ENCODE results near the gene GRIP2. TPM values are rescaled to one million over a fixed set of nuclear protein-coding genes. Genes with fewer than 3 reads are reported as not detected.
"Not testable (repeated sequence)": the region's sequence is repeated elsewhere in the genome, so short reads cannot be mapped to it uniquely, and the experiment has no call there.

Gene GRIP2
- total and polyA plus RNA-seq, 9 of the 15 experiments (the other 6 are each of a cell fraction or from before 2014, with no cell fraction given), result 0.01 TPM; not detected in 7

DNA sequence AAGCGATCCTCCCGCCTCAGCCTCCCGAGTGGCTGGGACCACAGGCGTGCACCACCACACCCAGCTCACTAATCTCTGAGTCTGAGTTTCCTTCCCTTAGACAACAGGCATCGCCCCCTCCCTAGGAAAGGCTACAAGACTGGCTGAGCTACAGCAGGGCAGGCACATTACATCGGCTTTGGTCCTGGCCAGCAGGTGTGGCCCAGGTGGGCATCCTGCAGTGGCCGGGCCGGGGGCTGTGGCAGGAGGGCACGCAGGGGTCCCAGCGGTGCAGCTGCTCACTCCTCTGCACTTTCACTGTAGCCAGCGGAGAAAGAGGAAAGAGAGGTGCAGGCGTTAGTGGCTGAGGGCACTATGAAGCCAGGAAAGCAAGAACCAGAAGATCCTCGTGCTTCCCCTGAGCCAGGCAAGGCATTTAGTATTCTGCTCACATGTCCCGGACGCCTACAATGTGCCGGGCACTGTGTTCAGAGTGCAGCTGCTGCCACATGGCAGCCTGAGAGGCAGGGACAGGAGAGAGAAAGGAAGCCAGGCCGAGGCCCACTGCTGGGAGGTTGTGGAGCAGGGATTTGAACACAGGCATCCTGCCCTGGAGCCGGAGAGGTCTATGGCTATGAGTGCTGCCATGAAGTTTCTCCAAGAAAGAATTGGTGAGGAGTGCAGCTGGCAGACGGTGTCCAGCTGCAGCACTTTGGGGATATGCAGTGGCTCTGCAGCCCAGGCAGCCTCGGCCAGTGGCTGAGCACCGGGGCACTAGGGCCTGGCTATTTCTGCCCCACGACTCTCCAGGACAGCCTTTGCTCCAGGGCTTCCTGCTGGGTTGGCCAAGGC lies 22.3 kb downstream of the GRIP2 start (continued):
- no peak for TF ChIP-seq PYGO2 (tag; IDR thresholded peaks at IDR 0.05)
- TF ChIP-seq ZNF121 (CRISPR knock-in tag; conservative IDR thresholded peaks at IDR 0.05), result no peak

DNA sequence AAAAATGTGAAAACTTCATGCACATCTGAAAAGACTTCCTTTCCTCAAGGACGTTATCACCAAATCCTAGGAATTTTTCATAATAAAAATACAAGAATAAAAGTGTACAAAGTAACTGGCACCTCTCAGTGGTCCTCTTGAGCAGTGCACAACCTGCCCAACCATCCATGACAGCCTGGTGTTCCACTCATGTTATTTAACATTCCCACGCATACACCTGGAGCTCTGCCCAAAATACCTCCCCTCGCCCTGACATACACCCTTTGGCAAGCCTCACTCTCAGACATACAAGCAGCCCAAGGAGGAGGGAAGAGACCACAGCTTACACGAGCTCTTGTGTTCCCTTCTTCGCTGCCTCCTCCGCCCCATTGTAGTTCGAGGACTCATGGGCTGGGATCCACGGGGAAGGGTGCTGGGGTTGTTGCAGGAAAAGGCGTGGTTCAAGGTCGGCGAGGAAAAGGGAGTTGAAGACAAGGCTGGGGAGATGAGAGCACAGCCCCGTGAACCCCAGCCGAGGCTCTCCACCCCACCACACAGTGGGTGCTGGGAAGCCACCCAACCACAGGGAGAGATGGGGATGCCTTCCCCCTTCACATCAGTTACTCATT lies 23.3 kb downstream of the GRIP2 start:
- no peak for DNase-seq (ENCODE audit: extremely low read depth in 1 of 4, low spot score in 3 of 4)
- WGBS (ENCODE audit: insufficient coverage, low coverage, missing lambda C conversion rate), result 4% methylated on average over 13 of the region's 13 CpGs
- H3K9ac ChIP-seq (ENCODE audit: insufficient read depth in 1 of 2, low read depth in 2 of 2, low read length in 2 of 2), result no peak overlapping the region
- BruUV-seq (replicated peaks), result no TSS peak
- no peaks in the 10 kb centered on the region for H3K36me3 ChIP-seq (ENCODE audit: control insufficient read depth, insufficient read depth, low read length)
- in situ Hi-C loops (cut with MboI) (loop anchor here (25.0 kb wide), 1 partner anchor 395 kb away; no protein-coding TSS in a partner anchor), intact Hi-C loops (cut with micrococcal nuclease) (no loop called here)
- no peak for ATAC-seq
- no peak overlapping the region for H2AFZ ChIP-seq (ENCODE audit: low read depth, low read length)
- no peak for FAIRE-seq
- no peaks in the 10 kb centered on the region for H3K79me2 ChIP-seq (ENCODE audit: control insufficient read depth, insufficient read depth, low read length)
- no peak overlapping the region for H3K4me2 ChIP-seq (ENCODE audit: insufficient read depth, low read length)
- H4K20me1 ChIP-seq (replicated peaks; ENCODE audit: control insufficient read depth, insufficient read depth, low read length), result peaks cover 13% of the 10 kb centered on the region
- H3K4me1 ChIP-seq (replicated peaks in 1 of 2; ENCODE audit: control insufficient read depth in 2 of 2, insufficient read depth in 2 of 2, low read length in 2 of 2), result peaks cover 0 to 25% of the 10 kb centered on the region in 2 experiments; a peak in 1 of 5 replicates
- no peak overlapping the region for H3K4me3 ChIP-seq
- ChIA-PET POLR2A (interaction anchor here (0.6 kb wide), 2 partner anchors 33 to 1343 kb away, joined by 3 to 4 read pairs; no protein-coding TSS in a partner anchor), CTCF (ENCODE audit: low intra/inter-chr PET ratio) (no interaction called here)
- TF ChIP-seq, protein P1, sequence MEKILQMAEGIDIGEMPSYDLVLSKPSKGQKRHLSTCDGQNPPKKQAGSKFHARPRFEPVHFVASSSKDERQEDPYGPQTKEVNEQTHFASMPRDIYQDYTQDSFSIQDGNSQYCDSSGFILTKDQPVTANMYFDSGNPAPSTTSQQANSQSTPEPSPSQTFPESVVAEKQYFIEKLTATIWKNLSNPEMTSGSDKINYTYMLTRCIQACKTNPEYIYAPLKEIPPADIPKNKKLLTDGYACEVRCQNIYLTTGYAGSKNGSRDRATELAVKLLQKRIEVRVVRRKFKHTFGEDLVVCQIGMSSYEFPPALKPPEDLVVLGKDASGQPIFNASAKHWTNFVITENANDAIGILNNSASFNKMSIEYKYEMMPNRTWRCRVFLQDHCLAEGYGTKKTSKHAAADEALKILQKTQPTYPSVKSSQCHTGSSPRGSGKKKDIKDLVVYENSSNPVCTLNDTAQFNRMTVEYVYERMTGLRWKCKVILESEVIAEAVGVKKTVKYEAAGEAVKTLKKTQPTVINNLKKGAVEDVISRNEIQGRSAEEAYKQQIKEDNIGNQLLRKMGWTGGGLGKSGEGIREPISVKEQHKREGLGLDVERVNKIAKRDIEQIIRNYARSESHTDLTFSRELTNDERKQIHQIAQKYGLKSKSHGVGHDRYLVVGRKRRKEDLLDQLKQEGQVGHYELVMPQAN (IDR thresholded peaks at IDR 0.05; ENCODE audit: borderline replicate concordance), result no peak
- TF ChIP-seq MCM3 (IDR thresholded peaks at IDR 0.05) (no peak), KAT8 (IDR thresholded peaks at IDR 0.05; ENCODE audit: low read depth) (no peak), TFAM (CRISPR knock-in tag; conservative IDR thresholded peaks at IDR 0.05) (no peak), SLC30A9 (CRISPR knock-in tag; IDR thresholded peaks at IDR 0.05) (no peak), TAF1 (IDR thresholded peaks at IDR 0.05; ENCODE audit: control insufficient read depth, extremely low read depth, insufficient read depth, low read length, severe bottlenecking) (no peak), RBM25 (IDR thresholded peaks at IDR 0.05; ENCODE audit: low read depth, low read length, severe bottlenecking) (peak; percentile 55)
- H3K9me3 ChIP-seq (replicated peaks; ENCODE audit: control insufficient read depth, insufficient read depth, low read depth, low read length), result no peaks in the 10 kb centered on the region
- H3K27ac ChIP-seq (ENCODE audit: extremely low read depth, low read depth, low read length), result no peak overlapping the region
- peaks cover 57 to 76% of the 10 kb centered on the region in 2 experiments for H3K27me3 ChIP-seq (ENCODE audit: control insufficient read depth in 2 of 2, insufficient read depth in 2 of 2, low read length in 2 of 2)
- H3K9me1 ChIP-seq (ENCODE audit: control insufficient read depth, insufficient read depth, low read length), result no peaks in the 10 kb centered on the region

DNA sequence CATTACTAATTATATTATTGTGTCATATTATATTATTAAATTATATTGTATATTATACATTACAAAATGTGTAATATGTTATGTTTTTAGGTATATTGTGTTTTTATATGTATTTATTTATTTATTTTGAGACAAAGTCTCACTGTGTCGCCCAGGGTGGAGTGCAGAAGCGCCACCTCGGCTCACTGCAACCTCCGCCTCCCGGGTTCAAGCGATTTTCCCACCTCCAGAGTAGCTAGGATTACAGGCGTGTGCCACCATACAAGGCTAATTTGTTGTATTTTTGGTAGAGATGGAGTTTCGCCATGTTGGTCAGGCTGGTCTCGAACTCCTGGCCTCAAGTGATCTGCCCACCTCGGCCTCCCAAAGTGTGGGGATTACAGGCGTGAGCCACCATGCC lies 24.6 kb downstream of the GRIP2 start:
- H3K27ac ChIP-seq (ENCODE audit: extremely low read depth, low read depth, low read length); H3K79me2 ChIP-seq (ENCODE audit: control insufficient read depth, insufficient read depth, low read length); ATAC-seq; DNase-seq (ENCODE audit: extremely low read depth in 1 of 4, low spot score in 3 of 4); H2AFZ ChIP-seq (ENCODE audit: low read depth, low read length); intact Hi-C loops (cut with micrococcal nuclease); H3K9ac ChIP-seq (ENCODE audit: insufficient read depth in 1 of 2, low read depth in 2 of 2, low read length in 2 of 2); H3K4me2 ChIP-seq (ENCODE audit: insufficient read depth, low read length); H3K9me1 ChIP-seq (ENCODE audit: control insufficient read depth, insufficient read depth, low read length); H3K36me3 ChIP-seq (ENCODE audit: control insufficient read depth, insufficient read depth, low read length); FAIRE-seq; CTCF ChIA-PET (ENCODE audit: low intra/inter-chr PET ratio); H3K4me3 ChIP-seq; BruUV-seq (replicated peaks); H3K9me3 ChIP-seq (replicated peaks; ENCODE audit: control insufficient read depth, insufficient read depth, low read depth, low read length): not testable (repeated sequence)
- Histone ChIP-seq H4K20me1 (replicated peaks; ENCODE audit: control insufficient read depth, insufficient read depth, low read length) (peaks cover 11% of the 10 kb centered on the region), H3K4me1 (replicated peaks in 1 of 2; ENCODE audit: control insufficient read depth in 2 of 2, insufficient read depth in 2 of 2, low read length in 2 of 2) (peaks cover 0 to 22% of the 10 kb centered on the region in 2 experiments; a peak in 1 of 5 replicates), H3K27me3 (ENCODE audit: control insufficient read depth in 2 of 2, insufficient read depth in 2 of 2, low read length in 2 of 2) (peaks cover 46 to 76% of the 10 kb centered on the region in 2 experiments)
- in situ Hi-C loops (cut with MboI), result loop anchor here (25.0 kb wide), 1 partner anchor 397 kb away; no protein-coding TSS in a partner anchor
- POLR2A ChIA-PET, result interaction anchor here (0.6 to 0.7 kb wide), 2 partner anchors 26 to 34 kb away, joined by 3 read pairs; no protein-coding TSS in a partner anchor
- 6% methylated on average over 11 of the region's 11 CpGs for WGBS (ENCODE audit: insufficient coverage, low coverage, missing lambda C conversion rate)

All from K562 (cell line).